Activated CD4-positive, alpha-beta T cell treated with anti-CD3 and anti-CD28 coated beads, Interleukin-2, amount 10 ng/mL, durations not matched to agents 24 days and 14 days (primary cell): ENCODE measurements around the gene ATP6V0E2. TPM values are rescaled to one million over a fixed set of nuclear protein-coding genes. Genes with fewer than 3 reads are reported as not detected.

ENCODE experiments used
- DNase-seq: peaks from one replicate; pipeline ENCODE4 v3.0.0; 2022
- H3K27ac Mint-ChIP-seq: one replicate; pipeline ENCODE4 v1.8.0; 2022; ENCODE audit warnings: mild to moderate bottlenecking, mixed read lengths
- H3K27me3 Mint-ChIP-seq: one replicate; pipeline ENCODE4 v1.8.0; 2022; ENCODE audit warnings: mixed read lengths
- H3K36me3 Mint-ChIP-seq: one replicate; pipeline ENCODE4 v1.8.0; 2022; ENCODE audit warnings: low read depth, mild to moderate bottlenecking, mixed read lengths
- H3K4me1 Mint-ChIP-seq: one replicate; pipeline ENCODE4 v1.8.0; 2021; ENCODE audit warnings: mixed read lengths
- H3K4me3 Mint-ChIP-seq: one replicate; pipeline ENCODE4 v1.8.0; 2022; ENCODE audit warnings: mild to moderate bottlenecking, moderate library complexity, mixed read lengths
- H3K9me3 Mint-ChIP-seq: one replicate; pipeline ENCODE4 v1.8.0; 2021; ENCODE audit warnings: mixed read lengths
- intact Hi-C: fragments of 100-400 bp; cut with micrococcal nuclease; formaldehyde crosslinking; loops from one replicate; pipeline ENCODE4 v1.15.1; 2023
- total RNA-seq: library from RNA; stranded (reverse); gene quantifications from 2 replicates; pipeline ENCODE4 v1.2.3, GENCODE V29; 2022

ATP6V0E2 gene
- total RNA-seq, 1 donor from 2014 or later: 46.7 TPM

DNA sequence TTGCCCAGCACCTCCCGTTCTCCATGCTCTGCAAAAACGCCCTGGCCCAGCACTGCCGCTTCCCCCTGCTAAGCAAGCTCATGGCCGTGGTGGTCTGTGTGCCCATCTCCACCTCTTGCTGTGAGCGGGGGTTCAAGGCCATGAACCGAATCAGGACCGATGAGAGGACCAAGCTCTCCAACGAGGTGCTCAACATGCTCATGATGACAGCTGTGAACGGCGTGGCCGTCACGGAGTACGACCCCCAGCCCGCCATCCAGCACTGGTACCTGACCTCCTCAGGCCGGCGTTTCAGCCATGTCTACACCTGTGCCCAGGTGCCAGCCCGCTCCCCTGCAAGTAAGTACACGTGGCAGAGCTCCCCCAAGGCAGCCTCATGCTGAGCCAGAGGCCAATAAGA lies 11.6 kb upstream of the ATP6V0E2 start:
- no peak overlapping the region for H3K27ac Mint-ChIP-seq
- peaks cover 39% of the 10 kb centered on the region for H3K4me1 Mint-ChIP-seq
- intact Hi-C loops: no loop called here
- H3K9me3 Mint-ChIP-seq: no peaks in the 10 kb centered on the region
- no peaks in the 10 kb centered on the region for H3K27me3 Mint-ChIP-seq
- peaks cover 36% of the 10 kb centered on the region for H3K36me3 Mint-ChIP-seq
- DNase-seq: no peak
- no peak overlapping the region for H3K4me3 Mint-ChIP-seq

DNA sequence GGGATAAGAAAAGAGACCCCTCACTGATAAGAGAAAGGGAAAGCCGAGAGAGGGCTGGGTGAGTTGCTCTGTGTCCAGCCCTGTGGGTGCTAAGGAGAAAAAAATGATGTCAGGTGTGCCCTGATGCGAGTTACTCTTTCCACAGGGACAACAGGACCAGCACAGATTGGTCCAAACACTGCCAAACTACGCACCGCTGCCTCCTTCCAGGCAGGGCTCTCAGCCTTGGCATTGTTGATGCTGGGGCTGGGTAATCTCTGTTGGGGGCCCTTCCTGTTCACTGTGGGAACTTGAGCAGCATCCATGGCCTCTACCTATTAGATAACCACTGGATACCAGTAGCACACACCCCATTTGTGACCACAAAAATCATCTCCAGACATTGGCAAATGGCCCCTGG lies 10.3 kb upstream of the ATP6V0E2 start:
- intact Hi-C loops: no loop called here
- Mint-ChIP-seq H3K4me1 (peaks cover 44% of the 10 kb centered on the region), H3K36me3 (peaks cover 33% of the 10 kb centered on the region), H3K4me3 (no peak overlapping the region), H3K27ac (no peak overlapping the region), H3K27me3 (no peaks in the 10 kb centered on the region), H3K9me3 (no peaks in the 10 kb centered on the region)
- peak; percentile 56 for DNase-seq

DNA sequence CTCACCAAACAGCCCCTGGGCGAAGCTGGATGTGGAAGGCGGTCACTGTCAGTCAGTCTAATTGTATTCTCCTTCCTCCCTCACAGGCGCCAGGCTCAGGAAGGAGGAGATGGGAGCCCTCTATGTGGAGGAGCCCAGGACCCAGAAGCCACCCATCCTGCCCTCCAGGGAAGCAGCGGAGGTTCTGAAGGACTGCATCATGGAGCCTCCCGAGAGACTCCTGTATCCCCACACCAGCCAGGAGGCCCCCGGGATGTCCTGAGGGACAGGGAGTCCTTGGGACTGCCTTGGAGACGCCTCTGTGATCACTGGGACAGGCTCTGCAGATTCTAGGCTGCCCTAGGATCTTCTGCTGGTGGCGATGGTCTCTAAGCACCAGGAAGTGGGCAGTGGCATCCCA lies 9.7 kb upstream of the ATP6V0E2 start:
- peak; percentile 59 for DNase-seq
- H3K4me1 Mint-ChIP-seq: peaks cover 49% of the 10 kb centered on the region
- H3K27me3 Mint-ChIP-seq: no peaks in the 10 kb centered on the region
- H3K9me3 Mint-ChIP-seq: no peaks in the 10 kb centered on the region
- H3K4me3 Mint-ChIP-seq: no peak overlapping the region
- peak overlapping the region; percentile 12 for H3K27ac Mint-ChIP-seq
- peaks cover 31% of the 10 kb centered on the region for H3K36me3 Mint-ChIP-seq
- intact Hi-C loops: no loop called here

DNA sequence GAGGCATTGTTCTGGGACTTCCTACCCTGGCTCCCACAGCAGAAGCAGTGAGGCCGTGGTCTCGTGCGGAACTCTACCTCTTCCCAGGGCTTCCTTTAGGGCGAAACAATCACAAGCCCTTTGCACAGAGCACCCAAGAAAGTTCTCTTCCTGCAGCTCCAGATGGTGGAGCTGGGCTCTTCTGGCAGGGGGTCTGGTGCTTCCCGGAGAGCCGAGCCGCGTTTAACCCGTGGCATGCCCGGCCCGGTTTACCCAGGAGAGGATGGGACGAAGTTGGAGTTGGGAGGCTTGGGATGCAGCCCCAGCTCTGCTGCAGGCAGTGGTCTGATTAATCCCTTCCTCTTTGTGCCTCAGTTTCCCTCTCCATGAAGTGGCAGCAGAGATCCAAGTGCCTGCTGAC lies 9.0 kb upstream of the ATP6V0E2 start:
- Mint-ChIP-seq H3K27ac (peak overlapping the region; percentile 93), H3K27me3 (no peaks in the 10 kb centered on the region), H3K4me3 (no peak overlapping the region), H3K9me3 (no peaks in the 10 kb centered on the region), H3K4me1 (peaks cover 55% of the 10 kb centered on the region), H3K36me3 (peaks cover 29% of the 10 kb centered on the region)
- intact Hi-C loops: loop anchor here (1.0 kb wide), 1 partner anchor 26 kb away; the partner anchor contains the start of gene ZNF862
- no peak for DNase-seq

DNA sequence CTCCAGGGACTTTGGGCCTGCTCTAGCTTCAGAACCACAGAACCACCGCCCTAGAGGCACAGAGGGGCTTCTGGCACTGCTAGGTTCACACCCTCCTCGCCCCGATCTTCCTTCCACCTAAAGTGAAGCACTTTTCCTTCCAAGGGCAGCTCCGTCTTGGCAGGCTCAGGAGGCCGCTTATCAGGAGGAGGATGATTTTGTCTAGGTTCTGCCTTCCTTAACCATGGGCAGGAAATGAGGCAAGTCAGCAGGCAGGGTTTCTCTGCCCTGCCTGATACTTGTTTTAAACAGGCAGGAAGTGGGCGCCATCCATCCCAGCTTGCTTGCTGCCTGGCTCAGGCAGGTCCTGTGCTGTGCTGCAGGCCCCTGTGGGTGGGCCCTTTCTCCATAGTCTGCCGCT lies 8.3 kb upstream of the ATP6V0E2 start:
- H3K9me3 Mint-ChIP-seq: no peaks in the 10 kb centered on the region
- DNase-seq: peak; percentile 89
- peak overlapping the region; percentile 93 for H3K27ac Mint-ChIP-seq
- intact Hi-C loops: loop anchor here (1.0 kb wide), 1 partner anchor 27 kb away; the partner anchor contains the start of gene ZNF862
- H3K27me3 Mint-ChIP-seq: no peaks in the 10 kb centered on the region
- H3K36me3 Mint-ChIP-seq: peaks cover 23% of the 10 kb centered on the region
- peaks cover 62% of the 10 kb centered on the region for H3K4me1 Mint-ChIP-seq
- peak overlapping the region; percentile 58 for H3K4me3 Mint-ChIP-seq

DNA sequence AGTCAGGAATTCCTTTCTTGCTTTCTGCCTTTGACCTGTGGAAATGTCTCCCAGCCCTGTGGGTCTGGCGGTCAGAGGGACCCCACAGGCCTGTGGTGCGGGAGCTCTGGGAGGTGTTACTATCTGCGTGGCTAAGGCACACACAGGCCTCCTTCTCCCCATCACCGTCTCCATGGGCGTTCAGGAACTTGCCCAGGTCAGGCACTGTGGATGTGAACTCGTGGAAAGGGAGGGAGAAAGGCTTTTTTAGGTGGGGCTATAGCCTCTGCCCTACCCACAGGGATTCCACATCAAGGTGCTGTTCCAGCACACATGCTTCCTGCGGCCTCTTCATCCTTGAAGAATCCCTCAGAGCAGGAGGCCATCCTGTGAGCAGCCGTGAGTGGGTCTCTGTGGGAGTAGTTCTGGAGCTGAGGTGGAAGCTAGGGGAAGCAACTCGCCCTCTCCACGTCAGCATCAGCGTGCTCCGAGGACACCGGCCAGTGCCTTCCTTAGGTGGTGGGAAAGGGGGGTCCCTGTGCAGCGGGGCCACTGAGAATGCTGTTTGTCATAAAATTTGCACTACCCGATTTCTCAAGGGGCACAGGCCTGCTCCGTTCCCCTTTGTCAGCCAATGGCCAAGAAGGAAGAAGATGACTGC lies 7.5 kb upstream of the ATP6V0E2 start:
- peak; percentile 59 for DNase-seq
- peaks cover 15% of the 10 kb centered on the region for H3K36me3 Mint-ChIP-seq
- H3K27me3 Mint-ChIP-seq: no peaks in the 10 kb centered on the region
- peaks cover 70% of the 10 kb centered on the region for H3K4me1 Mint-ChIP-seq
- intact Hi-C loops: no loop called here
- H3K27ac Mint-ChIP-seq: peak overlapping the region; percentile 93
- H3K9me3 Mint-ChIP-seq: no peaks in the 10 kb centered on the region
- H3K4me3 Mint-ChIP-seq: peak overlapping the region; percentile 58

DNA sequence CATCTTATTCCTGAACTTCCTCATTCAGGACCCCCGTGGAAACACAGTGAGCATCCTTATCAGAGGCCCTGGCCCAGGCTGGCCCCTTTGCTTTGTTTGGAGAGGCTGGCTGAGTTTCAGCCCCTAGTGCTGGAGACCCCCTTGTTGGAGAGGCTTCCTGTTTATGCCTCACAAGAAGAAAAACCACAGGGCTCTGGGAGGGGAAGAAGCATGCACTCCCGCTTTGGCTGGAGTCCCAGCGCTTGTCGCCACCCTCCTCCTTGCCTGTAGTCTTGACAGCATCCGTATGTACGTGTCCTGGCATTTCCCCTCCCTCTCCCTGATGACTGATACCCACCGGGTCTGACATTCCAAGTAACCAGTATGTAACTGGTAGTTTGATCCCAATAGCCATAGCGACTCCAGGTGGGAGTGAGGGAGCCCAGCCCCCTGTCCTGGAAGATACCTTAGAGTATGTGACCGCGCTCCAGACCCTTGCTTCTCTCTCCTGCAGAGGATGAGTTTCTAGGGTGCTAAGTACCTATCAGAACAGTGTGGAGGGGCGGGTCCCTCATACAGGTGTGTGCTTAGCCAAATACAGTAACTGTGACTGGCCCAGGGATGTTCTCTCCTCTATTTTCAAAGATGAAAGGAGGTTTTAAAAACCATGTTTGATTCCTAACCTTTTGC lies 6.9 kb upstream of the ATP6V0E2 start:
- Mint-ChIP-seq H3K36me3 (peaks cover 18% of the 10 kb centered on the region), H3K27me3 (no peaks in the 10 kb centered on the region), H3K9me3 (no peaks in the 10 kb centered on the region), H3K4me3 (peak overlapping the region; percentile 35), H3K4me1 (peaks cover 76% of the 10 kb centered on the region), H3K27ac (peak overlapping the region; percentile 93)
- DNase-seq: peak; percentile 61
- intact Hi-C loops: no loop called here

DNA sequence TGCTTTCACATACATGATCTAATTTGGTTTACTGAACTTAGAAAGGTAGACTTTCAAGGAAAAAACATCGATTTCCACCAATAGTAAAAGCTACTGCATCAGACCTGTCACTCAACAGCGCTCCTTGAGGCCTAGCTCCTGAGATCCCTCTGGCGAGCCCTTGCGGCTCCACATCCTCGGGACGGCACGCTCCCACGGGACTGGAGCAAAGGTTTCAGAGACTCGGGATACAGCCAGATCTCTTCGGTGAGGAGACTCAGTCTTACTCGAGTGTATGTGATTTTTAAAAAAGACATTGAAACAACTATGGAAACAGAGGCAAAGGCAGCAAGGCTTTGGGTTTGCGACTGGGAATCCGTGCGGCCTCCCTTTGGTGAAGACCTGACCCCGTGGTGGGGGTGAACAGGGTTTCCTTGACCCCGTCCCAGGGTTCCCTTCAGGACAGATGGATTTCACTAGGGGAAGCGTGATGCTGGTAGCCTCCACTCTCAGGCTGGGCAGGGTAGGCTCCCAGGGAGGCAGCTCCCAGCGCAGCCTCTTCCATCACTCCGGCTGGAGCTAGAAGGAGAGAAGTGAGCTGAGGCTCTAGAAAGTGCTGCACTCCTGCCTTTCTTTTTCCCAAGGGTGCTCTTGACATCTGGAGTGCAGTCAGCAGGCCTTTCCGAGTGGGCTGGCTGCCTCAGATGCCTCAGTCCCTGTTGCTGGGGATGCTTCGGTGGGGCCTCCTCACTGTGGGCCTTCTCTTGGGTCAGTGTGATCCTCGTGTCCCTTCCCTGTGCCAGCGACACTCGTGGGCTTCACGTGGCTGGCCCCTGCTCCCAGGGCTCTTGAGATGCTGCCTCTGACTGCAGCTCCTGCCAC lies 5.8 kb upstream of the ATP6V0E2 start:
- Mint-ChIP-seq H3K9me3 (no peaks in the 10 kb centered on the region), H3K36me3 (peaks cover 14% of the 10 kb centered on the region), H3K4me3 (no peak overlapping the region), H3K27me3 (no peaks in the 10 kb centered on the region), H3K4me1 (peaks cover 81% of the 10 kb centered on the region), H3K27ac (peak overlapping the region; percentile 93)
- intact Hi-C loops: no loop called here
- peak; percentile 55 for DNase-seq

DNA sequence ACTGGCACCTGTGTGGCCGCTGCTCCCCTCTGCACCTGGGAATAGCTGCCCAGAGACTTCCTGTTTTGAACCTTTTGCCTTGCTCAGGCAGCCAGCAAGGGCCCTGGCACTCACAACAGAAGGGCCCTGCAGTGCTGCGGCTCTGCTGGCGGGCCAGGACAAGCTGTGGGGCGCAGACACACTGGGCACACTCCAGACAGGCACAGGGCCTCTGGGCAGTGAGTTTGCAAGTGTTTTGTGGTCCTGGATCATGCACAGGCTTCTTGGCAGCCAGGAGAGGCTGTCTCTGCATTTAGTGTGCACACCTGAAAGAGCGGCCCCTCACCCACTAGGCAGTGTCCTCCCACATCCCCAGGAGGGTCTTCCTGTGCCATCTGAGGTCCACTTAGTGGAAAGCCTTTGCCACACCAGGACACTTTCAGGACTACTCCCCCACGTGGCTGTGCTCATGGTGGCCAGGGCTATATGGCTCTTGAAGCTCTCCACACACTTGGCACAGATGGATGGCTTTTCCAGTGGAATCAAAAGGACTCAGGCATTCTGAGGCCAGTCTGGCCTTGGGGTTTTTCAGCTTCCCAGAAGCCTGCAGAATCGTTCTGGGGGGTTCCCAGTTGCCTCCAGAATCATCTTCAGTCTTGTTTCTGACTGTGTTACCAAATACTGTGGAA lies 5.0 kb upstream of the ATP6V0E2 start:
- Mint-ChIP-seq H3K4me3 (peak overlapping the region; percentile 43), H3K36me3 (peaks cover 13% of the 10 kb centered on the region), H3K4me1 (peaks cover 80% of the 10 kb centered on the region), H3K27me3 (no peaks in the 10 kb centered on the region), H3K9me3 (no peaks in the 10 kb centered on the region), H3K27ac (peak overlapping the region; percentile 70)
- intact Hi-C loops: no loop called here
- peak; percentile 61 for DNase-seq

DNA sequence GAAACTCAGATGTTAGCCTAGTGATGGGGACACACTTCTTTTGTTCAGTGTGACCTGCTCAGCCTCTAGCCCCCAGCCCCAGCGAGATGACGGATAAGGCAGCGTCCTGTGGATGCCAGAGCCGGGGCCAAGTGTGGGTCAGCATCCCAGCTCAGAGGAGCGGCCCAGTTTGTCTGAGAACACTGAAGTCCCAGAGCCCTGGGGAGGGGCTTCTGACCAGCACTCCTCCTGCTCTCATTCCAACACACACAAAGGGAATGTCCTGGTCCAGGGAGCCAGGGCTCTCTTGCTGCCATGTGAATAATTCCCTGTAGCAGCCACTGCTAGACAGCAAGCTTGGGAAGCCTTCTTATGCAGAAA lies 4.5 kb upstream of the ATP6V0E2 start:
- intact Hi-C loops: no loop called here
- Mint-ChIP-seq H3K9me3 (no peaks in the 10 kb centered on the region), H3K36me3 (peaks cover 12% of the 10 kb centered on the region), H3K4me3 (peak overlapping the region; percentile 56), H3K4me1 (peaks cover 79% of the 10 kb centered on the region), H3K27me3 (no peaks in the 10 kb centered on the region), H3K27ac (peak overlapping the region; percentile 83)
- DNase-seq: no peak

DNA sequence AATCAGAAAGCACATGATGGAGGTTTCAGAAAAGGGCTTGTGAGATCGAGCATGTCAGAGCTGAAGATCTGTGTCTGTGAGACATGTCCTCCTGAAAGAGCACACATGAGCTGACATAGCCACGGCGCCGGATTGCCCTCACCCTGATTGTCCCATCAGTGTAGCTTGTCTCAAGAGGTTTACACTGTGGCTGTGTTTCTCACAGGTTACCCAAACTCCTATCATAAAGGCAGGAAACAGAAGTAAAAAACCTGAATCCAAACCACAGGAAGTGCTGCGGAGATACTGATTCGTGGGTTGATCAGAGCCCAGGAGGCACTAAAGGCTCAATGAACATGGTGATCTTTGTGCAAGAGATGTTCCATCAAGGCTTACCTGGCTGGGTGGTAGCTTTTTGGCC lies 3.9 kb upstream of the ATP6V0E2 start:
- peak overlapping the region; percentile 83 for H3K27ac Mint-ChIP-seq
- intact Hi-C loops: loop anchor here (2.0 to 10.0 kb wide), 4 partner anchors 13 to 625 kb away; partner anchors contain the start of gene REPIN1
- peak; percentile 88 for DNase-seq

DNA sequence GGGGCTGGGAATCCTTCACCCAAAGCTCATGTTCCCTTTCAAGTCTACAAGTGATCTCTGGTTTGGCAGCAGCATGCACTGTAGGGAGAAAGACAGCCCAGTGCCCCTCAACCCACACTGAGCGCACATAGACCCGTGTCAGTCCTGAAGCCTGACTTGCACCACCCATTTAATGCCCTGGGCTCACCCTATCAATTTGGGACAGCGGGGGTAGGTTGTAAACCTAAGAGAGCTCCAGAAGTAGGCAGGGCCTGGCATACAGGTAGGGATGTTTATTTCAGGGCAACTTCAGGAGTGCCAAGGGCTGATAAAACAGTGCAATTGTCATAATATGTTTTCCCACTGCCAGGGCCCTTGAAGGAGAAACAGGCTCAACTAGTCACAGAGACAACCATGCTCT lies 3.5 kb upstream of the ATP6V0E2 start:
- no peaks in the 10 kb centered on the region for H3K27me3 Mint-ChIP-seq
- no peaks in the 10 kb centered on the region for H3K9me3 Mint-ChIP-seq
- peaks cover 8% of the 10 kb centered on the region for H3K36me3 Mint-ChIP-seq
- H3K27ac Mint-ChIP-seq: peak overlapping the region; percentile 83
- H3K4me3 Mint-ChIP-seq: peak overlapping the region; percentile 56
- H3K4me1 Mint-ChIP-seq: peaks cover 81% of the 10 kb centered on the region
- no peak for DNase-seq
- intact Hi-C loops: loop anchor here (2.0 to 10.0 kb wide), 4 partner anchors 13 to 625 kb away; partner anchors contain the start of gene REPIN1

More for the DNA sequence above, 3.9 kb upstream of the ATP6V0E2 start:
- peaks cover 10% of the 10 kb centered on the region for H3K36me3 Mint-ChIP-seq
- peak overlapping the region; percentile 56 for H3K4me3 Mint-ChIP-seq
- H3K9me3 Mint-ChIP-seq: no peaks in the 10 kb centered on the region
- H3K27me3 Mint-ChIP-seq: no peaks in the 10 kb centered on the region
- peaks cover 81% of the 10 kb centered on the region for H3K4me1 Mint-ChIP-seq

DNA sequence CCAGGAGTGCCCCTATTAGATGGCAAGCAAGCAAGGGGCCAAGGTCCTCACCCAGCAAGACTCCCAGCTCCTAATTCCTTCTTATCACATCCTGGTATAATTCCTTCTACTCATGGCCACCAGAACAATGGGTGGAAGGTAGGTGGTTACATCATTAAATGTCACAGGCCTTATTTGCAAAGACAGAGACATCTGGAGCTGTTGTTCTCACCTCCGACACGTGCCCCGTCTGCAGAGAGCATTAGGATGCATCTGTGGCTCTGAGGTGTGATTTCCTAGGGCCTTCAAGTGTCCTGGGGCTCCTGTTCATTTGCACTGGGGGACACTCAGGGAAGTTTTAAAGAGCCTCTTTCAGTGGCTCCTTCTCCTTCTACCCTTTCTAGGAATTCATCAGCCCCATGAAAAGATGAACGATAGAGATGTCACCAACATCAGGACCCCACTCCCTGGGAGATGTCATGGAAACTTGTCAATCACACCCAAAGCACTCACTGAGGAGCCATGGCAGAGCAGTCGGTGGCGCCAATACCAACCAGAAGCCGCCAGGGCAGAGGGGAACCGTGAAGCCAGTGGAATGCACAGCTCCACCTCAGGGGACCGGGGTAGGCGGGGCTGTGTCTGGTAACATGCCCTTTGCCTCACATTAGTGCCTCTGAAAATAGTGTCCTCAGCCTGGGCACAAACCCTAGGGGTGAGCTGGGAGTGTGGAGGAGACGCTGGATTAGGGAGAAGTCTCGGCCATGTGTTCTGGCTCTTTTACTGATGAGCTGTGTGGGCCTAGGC lies 2.9 kb upstream of the ATP6V0E2 start:
- Mint-ChIP-seq H3K27me3 (no peaks in the 10 kb centered on the region), H3K36me3 (peaks cover 11% of the 10 kb centered on the region), H3K27ac (peak overlapping the region; percentile 83), H3K4me1 (peaks cover 81% of the 10 kb centered on the region), H3K4me3 (peak overlapping the region; percentile 37), H3K9me3 (no peaks in the 10 kb centered on the region)
- peak; percentile 68 for DNase-seq
- intact Hi-C loops: loop anchor here (2.0 to 10.0 kb wide), 4 partner anchors 14 to 626 kb away; partner anchors contain the start of gene REPIN1
